GM19240 (cell line): Measurements from ENCODE around the gene CCDC13.
"Not testable (repeated sequence)": the region's sequence is repeated elsewhere in the genome, so short reads cannot be mapped to it uniquely, and the experiment has no call there.

Experiments
- DNase-seq: peaks from one replicate; pipeline ENCODE4 v3.0.0; 2011; ENCODE audit warnings: low spot score; ENCODE audit not compliant: insufficient read length

Gene CCDC13

DNA sequence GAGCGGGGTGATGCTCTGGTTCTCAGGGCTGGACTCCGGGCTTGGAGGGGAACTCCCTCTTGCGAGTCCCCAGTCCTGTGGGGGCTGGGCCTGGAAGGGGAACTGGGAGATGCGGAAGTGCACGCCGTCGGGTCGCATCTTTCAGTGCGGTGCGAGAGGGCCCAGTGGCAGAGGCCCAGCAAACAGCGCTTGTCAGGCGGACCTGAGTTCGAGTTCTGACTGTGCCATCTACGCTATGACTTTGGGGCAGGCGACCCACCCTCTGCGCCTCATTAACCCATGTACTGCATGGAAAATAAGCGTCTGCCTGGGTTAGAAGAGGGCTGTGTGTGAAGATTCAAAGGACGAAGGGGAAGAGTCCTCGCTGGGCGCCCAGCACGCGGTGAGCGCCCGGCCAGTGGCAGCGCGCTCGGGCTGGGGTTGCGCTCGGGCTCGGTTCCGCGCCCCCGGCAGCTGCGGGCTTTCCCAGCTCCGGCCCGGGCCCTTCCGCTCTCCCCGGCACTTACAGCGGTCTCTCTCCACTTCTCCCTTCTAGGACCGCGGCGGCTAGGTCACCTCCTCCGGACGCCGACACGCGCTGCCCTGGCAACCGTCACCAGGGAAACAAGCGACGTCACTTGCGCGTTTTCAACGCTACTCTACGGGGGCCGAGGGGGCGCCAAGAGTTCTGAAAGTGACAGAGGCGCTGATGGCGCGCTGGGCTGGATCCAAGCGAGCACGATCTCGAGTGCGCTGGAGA, at the start of gene CCDC13:
CCDC13 (minus strand) TSS at position 584 of the 739 bp plus-strand sequence. CDS start 14,908 bp downstream, outside the sequence.
- DNase-seq = peak; percentile 94

DNA sequence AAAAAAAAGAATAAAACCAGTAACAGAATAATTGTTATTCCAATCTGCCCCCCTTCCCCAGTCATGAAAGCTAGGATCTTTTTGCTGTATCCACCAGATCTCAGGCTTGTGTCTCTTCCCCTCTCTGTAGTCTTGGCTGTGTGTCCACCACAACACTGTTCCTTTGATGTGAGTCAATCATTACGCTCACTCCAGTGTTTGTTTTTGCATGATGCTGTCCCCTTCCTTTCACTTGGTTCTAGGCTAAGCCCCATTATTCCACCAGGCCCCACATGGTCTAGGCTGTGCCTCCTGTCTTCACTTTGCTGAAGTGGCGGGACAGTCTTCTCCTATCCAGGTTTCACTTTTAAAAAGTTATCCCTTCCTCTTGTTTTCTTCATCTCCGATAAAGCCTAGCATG, 49.8 kb upstream of the CCDC13 start:
- no peak for DNase-seq

DNA sequence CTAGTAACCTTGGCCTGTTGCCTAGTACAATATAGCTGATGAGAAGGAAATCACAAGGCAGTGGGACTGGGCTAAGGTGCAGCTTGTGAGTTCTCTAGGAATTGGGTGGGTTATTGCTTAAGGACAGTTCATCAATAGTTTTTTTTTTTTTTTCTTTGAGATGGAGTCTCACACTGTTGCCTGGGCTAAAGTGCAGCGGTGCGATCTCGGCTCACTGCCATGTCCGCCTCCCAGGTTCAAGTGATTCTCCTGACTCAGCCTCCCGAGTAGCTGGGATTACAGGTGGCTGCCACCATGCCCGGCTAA, 47.6 kb upstream of the CCDC13 start:
- no peak for DNase-seq

GRCh38 chr3:42819351-42819965, 46.4 kb upstream of the CCDC13 start:
- DNase-seq = no peak

GRCh38 chr3:42815826-42816225, 42.8 kb upstream of the CCDC13 start:
- DNase-seq = no peak

DNA sequence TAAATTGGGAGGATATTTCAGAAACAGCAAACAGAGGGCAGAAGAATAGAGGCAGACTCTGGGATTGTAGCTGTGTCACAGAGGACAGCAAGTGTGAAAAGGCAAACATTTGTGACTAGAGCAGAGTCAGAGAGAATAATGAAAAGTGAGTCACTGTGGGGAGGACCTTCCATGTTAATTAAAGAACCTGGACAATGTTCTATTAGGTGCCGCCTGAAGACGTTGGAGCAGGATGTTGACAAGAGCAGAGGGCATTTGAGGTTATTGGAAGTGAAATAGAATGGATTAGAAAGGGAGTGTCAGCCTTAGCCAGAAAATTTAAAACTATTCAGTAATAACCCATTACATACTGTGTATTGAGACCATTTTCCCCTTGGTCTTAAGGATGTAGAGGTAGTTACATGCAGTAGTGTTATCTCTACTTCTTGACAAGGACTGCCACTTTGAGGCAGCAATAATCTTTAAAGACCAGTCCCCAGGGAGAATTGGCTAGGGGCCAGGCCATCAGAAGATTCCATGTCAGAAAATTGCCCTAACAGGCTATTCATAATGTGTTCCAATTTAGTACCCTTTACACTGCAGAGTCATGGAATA, 42.0 kb upstream of the CCDC13 start:
- DNase-seq = no peak

- DNase-seq = no peak
These were observed 41.2 kb upstream of the CCDC13 start for GRCh38 chr3:42814246-42814645.

- DNase-seq = not testable (repeated sequence)
These were observed 38.2 kb upstream of the CCDC13 start for GRCh38 chr3:42811118-42811883.

DNA sequence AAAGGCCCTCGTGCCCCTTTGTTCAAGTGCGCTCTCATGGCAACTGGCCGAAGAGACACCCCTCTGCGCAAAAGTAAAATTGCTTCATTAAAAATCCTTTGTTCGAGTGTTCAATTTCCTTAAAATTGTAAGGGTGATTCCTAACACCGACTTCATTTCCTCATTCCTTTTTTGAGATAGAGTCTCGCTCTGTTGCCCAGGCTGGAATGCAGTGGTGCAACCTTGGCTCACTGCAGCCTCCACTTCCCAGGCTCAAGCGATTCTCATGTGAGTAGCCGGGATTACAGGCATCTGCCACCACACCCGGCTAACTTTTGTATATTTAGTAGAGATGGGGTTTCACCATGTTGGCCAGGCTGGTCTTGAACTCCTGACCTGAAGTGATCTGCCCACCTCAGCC, 37.7 kb upstream of the CCDC13 start:
- DNase-seq = not testable (repeated sequence)

DNA sequence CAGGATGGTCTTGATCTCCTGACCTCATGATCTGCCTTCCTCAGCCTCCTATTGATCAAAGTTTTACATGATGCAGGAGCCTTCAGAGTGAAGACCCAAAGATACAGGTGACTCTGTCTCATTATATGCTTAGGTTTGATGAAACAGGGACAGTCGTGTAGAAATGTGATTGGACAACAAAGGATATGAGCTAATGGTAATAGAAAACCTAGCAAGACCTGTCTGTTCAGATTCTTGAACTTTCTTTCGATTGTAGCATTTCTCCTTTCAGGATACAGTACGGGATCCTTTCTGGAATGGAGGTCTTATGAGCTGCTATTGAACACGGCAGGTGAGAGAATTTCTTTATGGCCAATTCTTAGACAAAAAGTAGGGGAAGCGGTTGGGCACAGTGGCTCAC, 36.1 kb upstream of the CCDC13 start, which contains the start of gene ACKR2:
ACKR2 (plus strand) TSS at position 244 of the 400 bp plus-strand sequence. CDS start 55,058 bp downstream, outside the sequence.
- no peak for DNase-seq

DNA sequence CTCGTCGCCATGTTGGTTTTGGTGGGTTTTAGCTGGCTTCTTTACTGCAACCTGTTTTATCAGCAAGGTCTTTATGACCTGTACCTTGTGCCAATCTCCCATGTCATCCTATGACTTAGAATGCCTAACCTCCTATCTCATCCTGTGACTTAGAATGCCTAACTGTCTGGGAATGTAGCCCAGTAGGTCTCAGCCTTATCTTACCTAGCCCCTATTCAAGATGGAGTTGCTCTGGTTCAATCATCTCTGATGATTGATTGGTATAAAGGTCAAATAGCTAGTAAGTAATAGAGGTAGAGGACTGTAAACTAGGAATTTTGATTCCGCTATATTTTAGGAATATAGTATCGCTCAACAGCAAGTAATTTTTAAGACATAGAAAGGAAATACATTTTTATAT, 34.9 kb upstream of the CCDC13 start:
- no peak for DNase-seq

DNA sequence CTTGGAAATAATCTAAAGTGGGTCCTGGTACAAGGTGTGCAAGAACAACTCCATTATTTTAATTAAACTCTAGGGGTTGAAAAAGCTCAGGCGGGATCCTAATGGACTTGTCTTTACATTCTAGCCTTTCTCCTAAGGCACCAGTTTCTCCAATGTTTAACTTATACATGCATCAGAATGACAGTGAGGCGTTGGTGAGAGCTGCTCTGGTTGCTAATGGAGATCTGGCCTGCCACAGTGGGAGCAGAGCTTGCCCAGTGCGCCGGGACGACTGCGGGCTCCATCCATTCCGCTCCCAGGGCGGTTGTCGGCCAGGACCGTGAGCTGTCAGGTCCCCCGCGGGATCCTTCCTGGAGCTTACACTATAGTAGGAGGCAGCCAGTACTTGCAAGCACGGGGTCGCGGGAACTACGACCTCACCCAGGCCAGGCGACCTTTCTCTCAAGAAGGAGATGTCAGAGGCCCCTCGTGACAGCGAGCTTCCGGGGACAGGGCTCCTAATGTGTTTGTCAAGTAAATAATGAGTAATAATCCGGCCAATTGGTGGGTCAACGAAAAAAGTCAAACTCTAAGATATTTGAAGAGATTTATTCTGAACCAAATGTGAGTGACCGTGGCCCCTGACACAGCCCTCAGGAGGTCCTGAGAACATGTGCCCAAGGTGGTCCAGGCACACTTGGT, 32.2 kb upstream of the CCDC13 start:
- no peak for DNase-seq

GRCh38 chr3:42804831-42805132, 31.7 kb upstream of the CCDC13 start:
- no peak for DNase-seq

DNA sequence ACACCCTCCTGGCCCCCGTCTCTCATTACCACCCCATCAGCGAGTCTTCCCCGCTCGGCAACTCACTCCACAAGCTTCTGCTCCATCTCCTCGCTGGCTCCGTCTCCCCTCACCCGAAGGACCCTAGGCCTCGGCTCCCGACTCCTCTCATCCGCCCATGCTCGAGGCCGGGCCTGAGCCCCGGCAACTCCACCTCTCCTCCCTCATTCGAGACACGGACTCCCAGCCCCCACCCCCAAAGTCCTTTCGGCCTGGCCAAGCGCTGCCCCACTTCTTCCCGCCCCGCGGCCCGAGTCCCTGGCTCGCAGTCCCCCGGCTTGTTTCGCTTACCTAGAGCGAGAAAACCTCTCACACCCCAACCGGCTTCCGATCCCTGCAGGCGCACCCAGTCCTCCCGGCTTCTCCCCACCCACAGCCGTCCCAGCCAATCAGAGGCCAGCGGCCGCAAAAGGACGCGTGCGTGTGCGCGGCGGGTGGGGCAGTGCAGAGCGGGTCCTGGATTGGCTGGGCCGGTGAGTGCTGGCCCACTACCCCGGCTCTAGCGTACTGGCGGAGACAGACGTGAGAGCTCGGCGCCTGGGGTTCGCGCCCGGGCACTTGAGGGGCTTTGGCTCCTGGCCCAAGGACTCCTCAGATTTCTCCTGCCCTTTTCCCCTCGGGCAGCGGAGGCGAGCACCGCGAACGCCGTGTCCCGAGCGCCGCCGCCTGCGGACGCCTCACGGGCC, 31.2 kb upstream of the CCDC13 start, which contains the start of gene HIGD1A:
HIGD1A (minus strand) TSS at position 385 of the 725 bp plus-strand sequence. CDS start 10,237 bp downstream, outside the sequence.
- peak; percentile 88 for DNase-seq

GRCh38 chr3:42803414-42804105, 30.5 kb upstream of the CCDC13 start:
- DNase-seq = peak; percentile 8

- DNase-seq = no peak
These were observed 29.9 kb upstream of the CCDC13 start for GRCh38 chr3:42802876-42803413.

DNA sequence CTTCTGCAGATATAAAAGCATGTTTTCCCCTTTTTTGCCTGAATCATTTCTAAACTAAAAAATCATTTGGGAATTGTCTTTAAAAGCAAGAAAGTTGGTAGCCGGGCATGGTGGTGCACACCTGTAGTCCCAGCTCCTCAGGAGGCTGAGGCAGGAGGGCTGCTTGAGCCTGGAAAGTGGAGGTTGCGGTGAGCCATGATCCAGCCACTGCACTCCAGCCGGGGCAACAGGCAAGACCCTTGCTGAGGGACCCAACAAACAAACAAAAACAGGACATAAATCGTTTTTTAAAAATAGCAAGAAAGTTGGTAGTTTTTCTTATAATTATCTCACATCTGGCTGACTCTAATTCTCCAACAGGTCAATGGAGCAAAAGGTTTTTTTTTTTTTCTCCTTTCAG, 28.7 kb upstream of the CCDC13 start:
- DNase-seq = no peak

DNA sequence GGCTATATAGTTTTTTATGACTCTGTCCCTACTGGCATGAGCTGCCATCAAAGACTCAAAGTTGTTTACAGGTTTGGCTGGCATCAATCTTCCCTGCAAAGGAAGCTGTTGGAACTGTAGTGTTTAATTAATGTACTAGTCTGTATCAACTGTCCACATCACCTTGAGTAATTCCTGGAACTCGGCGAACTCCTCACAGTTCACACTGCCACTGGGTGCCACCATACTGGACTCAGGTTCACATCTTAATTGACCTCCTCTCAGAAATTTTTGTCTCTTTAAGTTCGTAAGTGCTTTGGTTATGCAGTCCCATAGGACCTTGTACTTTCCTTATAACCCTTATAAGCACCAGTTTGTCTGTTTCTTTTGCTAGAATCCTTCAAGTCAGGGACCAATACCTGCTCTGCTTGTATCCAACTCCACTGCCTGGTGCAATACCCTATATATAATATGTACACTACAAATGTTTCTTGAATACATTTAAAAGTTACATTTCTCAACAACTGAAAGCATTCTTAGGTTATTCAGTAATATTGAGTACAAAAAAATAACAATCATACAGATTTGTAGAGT, 28.1 kb upstream of the CCDC13 start:
- no peak for DNase-seq

GRCh38 chr3:42800251-42800650, 27.2 kb upstream of the CCDC13 start:
- DNase-seq = no peak

DNA sequence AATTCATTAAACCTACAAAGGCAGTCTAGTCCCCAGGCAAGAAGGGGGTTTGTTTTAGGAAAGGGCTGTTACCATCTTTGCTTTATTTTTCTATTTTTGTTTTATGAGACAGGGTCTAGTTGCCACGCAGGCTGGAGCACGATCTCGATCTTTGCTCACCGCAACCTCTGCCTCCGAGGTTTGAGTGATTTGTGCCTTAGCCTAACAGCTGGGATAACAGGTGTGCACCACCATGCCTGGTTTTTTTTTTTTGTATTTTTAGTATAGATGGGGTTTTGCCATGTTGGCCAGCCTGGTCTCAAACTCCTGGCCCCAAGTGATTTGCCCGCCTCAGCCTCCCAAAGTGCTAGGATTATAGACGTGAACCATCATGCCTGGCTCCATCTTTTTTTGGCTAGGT, 26.3 kb upstream of the CCDC13 start:
- no peak for DNase-seq
